SK-N-SH (cell line): Measurements from ENCODE around the gene PMEPA1. TPM values are rescaled to one million over a fixed set of nuclear protein-coding genes. Genes with fewer than 3 reads are reported as not detected.

ENCODE experiments used
- CTCF ChIA-PET: fragments of 300-600, 350-600 bp; formaldehyde crosslinking; extraction: SDS; loops from one replicate; lab custom pipeline; 2021; lab: Yijun Ruan, JAX
- POLR2A ChIA-PET: fragments of 350-600 bp; sonication (Branson Sonifier 250); formaldehyde crosslinking; extraction: SDS; loops from one replicate; lab custom pipeline; 2020; ENCODE audit warnings: antibody characterized with exemption, inconsistent platforms; lab: Yijun Ruan, JAX
- DNase-seq: peaks from one replicate; pipeline ENCODE4 v3.0.0; 2012
- H2AFZ ChIP-seq: fragments of 200-600 bp; sonication (generic); 2 replicates; pipeline ENCODE4 v1.8.1; 2016; ENCODE audit warnings: antibody characterized with exemption, mild to moderate bottlenecking, low read depth
- H3F3A ChIP-seq: fragments of 200-600 bp; sonication (generic); replicated peaks from 2 replicates; pipeline ENCODE3; 2016; ENCODE audit warnings: antibody characterized with exemption, mild to moderate bottlenecking; ENCODE audit not compliant: insufficient read depth
- H3K27ac ChIP-seq, 2 experiments: fragments of 200-500 bp in 1 of 2; fragments of 200-600 bp in 1 of 2; sonication (Bioruptor generic) in 1 of 2; sonication (generic), shearing (Covaris generic) in 1 of 2; 2 replicates each; pipeline versions ENCODE4 v1.5.1 to v1.6.1; 2014 to 2016; ENCODE audit warnings: low read depth in 2 of 2, inconsistent platforms in 1 of 2, low read length in 1 of 2, mild to moderate bottlenecking in 1 of 2, mixed read lengths in 1 of 2
- H3K27me3 ChIP-seq: fragments of 200-600 bp; sonication (generic), shearing (Covaris generic); 2 replicates; pipeline ENCODE4 v1.6.1; 2016; ENCODE audit warnings: mixed run types; ENCODE audit not compliant: insufficient read depth
- H3K36me3 ChIP-seq, 2 experiments: fragments of 200-500 bp in 1 of 2; fragments of 200-600 bp in 1 of 2; sonication (Bioruptor generic) in 1 of 2; sonication (generic) in 1 of 2; replicated peaks in 1 of 2; 2 replicates each; pipeline versions ENCODE3 to v1.5.1; 2014 to 2016; ENCODE audit warnings: low read length in 1 of 2, mild to moderate bottlenecking in 1 of 2; ENCODE audit not compliant: insufficient read depth in 2 of 2, control insufficient read depth in 1 of 2
- H3K4me1 ChIP-seq, 2 experiments: fragments of 200-500 bp in 1 of 2; fragments of 200-600 bp in 1 of 2; sonication (Bioruptor generic) in 1 of 2; sonication (generic), shearing (Covaris generic) in 1 of 2; 2 replicates each; pipeline versions ENCODE4 v1.5.1 to v1.6.1; 2014 to 2016; ENCODE audit warnings: low read depth in 1 of 2, low read length in 1 of 2, mixed run types in 1 of 2; ENCODE audit not compliant: insufficient read depth in 2 of 2, control insufficient read depth in 1 of 2
- H3K4me2 ChIP-seq: fragments of 200-600 bp; sonication (generic), shearing (Covaris generic); 2 replicates; pipeline ENCODE4 v1.6.1; 2017; ENCODE audit warnings: mixed run types
- H3K4me3 ChIP-seq, 2 experiments: fragments of 200-500 bp in 1 of 2; fragments of 200-600 bp in 1 of 2; sonication (Bioruptor generic) in 1 of 2; sonication (generic), shearing (Covaris generic) in 1 of 2; 2 replicates each; pipeline versions ENCODE4 v1.5.1 to v1.8.1; 2014 to 2016; ENCODE audit warnings: low read depth in 2 of 2, inconsistent platforms in 1 of 2, low read length in 1 of 2, mild to moderate bottlenecking in 1 of 2, mixed read lengths in 1 of 2, moderate library complexity in 1 of 2
- H3K79me2 ChIP-seq: fragments of 200-600 bp; sonication (generic); 2 replicates; pipeline ENCODE4 v1.8.1; 2017; ENCODE audit warnings: mild to moderate bottlenecking; ENCODE audit not compliant: insufficient read depth
- H3K9ac ChIP-seq: fragments of 200-600 bp; sonication (generic); 2 replicates; pipeline ENCODE4 v1.6.1; 2017; ENCODE audit warnings: mixed run types
- H3K9me2 ChIP-seq: fragments of 200-600 bp; sonication (generic); 2 replicates; pipeline ENCODE4 v1.6.1; 2017; ENCODE audit warnings: mixed run types
- H3K9me3 ChIP-seq: fragments of 200-600 bp; sonication (generic); 2 replicates; pipeline ENCODE4 v1.6.1; 2017; ENCODE audit warnings: mixed run types, mild to moderate bottlenecking, moderate library complexity
- H4K20me1 ChIP-seq: fragments of 200-600 bp; sonication (generic); 2 replicates; pipeline ENCODE4 v1.6.1; 2017; ENCODE audit warnings: mild to moderate bottlenecking, mixed run types; ENCODE audit not compliant: insufficient read depth
- ELF1 ChIP-seq: IDR thresholded peaks from 2 replicates; pipeline ENCODE4 v1.4.0; 2012
- EP300 ChIP-seq, 2 experiments: IDR thresholded peaks; 2 replicates each; pipeline versions ENCODE4 v1.4.0 to v1.6.1; 2012; ENCODE audit warnings: borderline replicate concordance in 1 of 2, low read depth in 1 of 2, low read length in 1 of 2
- FOXJ3 ChIP-seq: sonication (generic); formaldehyde crosslinking; IDR thresholded peaks from 2 replicates; pipeline ENCODE4 v1.5.1; 2020; ENCODE audit warnings: mild to moderate bottlenecking, missing genetic modification reagents
- GABPA ChIP-seq: IDR thresholded peaks from 2 replicates; pipeline ENCODE4 v1.4.0; 2012; ENCODE audit warnings: low read depth, mild to moderate bottlenecking
- MXI1 ChIP-seq: IDR thresholded peaks from 2 replicates; pipeline ENCODE4 v1.6.1; 2012; ENCODE audit warnings: mild to moderate bottlenecking, low read depth, low read length, improper control_type of control experiment
- POLR2AphosphoS5 ChIP-seq: IDR thresholded peaks from 2 replicates; pipeline ENCODE4 v1.6.1; 2012; ENCODE audit warnings: low read depth, low read length
- RCOR1 ChIP-seq: fragments of 150-350 bp; IDR thresholded peaks from 2 replicates; pipeline ENCODE4 v1.6.1; 2017; ENCODE audit warnings: antibody characterized with exemption, low read length
- SIN3A ChIP-seq: IDR thresholded peaks from 2 replicates; pipeline ENCODE4 v1.6.1; 2012; ENCODE audit warnings: low read depth, mild to moderate bottlenecking, low read length, moderate library complexity, borderline replicate concordance
- TEAD4 ChIP-seq: IDR thresholded peaks from 2 replicates; pipeline ENCODE4 v1.4.0; 2012; ENCODE audit warnings: mild to moderate bottlenecking, borderline replicate concordance; ENCODE audit not compliant: insufficient read depth
- YY1 ChIP-seq: IDR thresholded peaks from 2 replicates; pipeline ENCODE4 v1.4.0; 2012; ENCODE audit warnings: low read depth, mild to moderate bottlenecking
- WGBS: methylation state at CpG from one replicate; pipeline ENCODE4 v1.1.6; 2017; ENCODE audit warnings: low lambda C conversion rate; 5-methylcytosine and 5-hydroxymethylcytosine counted together
- polyA plus RNA-seq, 3 experiments: library from polyadenylated mRNA; depleted of rRNA; stranded (reverse); fragments of >200 nt; gene quantifications; 2 replicates each; pipeline ENCODE4 v1.2.3, GENCODE V29; 2012
- TF ChIP-seq, protein P1 (sequence below): IDR thresholded peaks from 2 replicates; pipeline ENCODE4 v1.4.0; 2012; ENCODE audit warnings: low read depth, borderline replicate concordance
- TF ChIP-seq, protein P2 (sequence below): IDR thresholded peaks from 2 replicates; pipeline ENCODE4 v1.4.0; 2012; ENCODE audit warnings: low read depth, borderline replicate concordance
- TF ChIP-seq, protein P3 (sequence below): fragments of 150-350 bp; IDR thresholded peaks from 2 replicates; pipeline ENCODE4 v1.6.1; 2016; ENCODE audit warnings: mild to moderate bottlenecking, low read depth, low read length
- TF ChIP-seq, protein P4 (sequence below): IDR thresholded peaks from 2 replicates; pipeline ENCODE4 v1.4.0; 2012; ENCODE audit warnings: low read depth
- TF ChIP-seq, protein P5 (sequence below): fragments of 200-600 bp; sonication (generic); IDR thresholded peaks from 2 replicates; pipeline ENCODE4 v1.6.1; 2017; ENCODE audit warnings: antibody characterized with exemption, mild to moderate bottlenecking, moderate library complexity
- TF ChIP-seq, protein P6 (sequence below): IDR thresholded peaks from 2 replicates; pipeline ENCODE4; 2012

PMEPA1 gene
- polyA plus RNA-seq, 1 of the 3 experiments (the other 2 are of a cell fraction): 7.1 TPM

DNA sequence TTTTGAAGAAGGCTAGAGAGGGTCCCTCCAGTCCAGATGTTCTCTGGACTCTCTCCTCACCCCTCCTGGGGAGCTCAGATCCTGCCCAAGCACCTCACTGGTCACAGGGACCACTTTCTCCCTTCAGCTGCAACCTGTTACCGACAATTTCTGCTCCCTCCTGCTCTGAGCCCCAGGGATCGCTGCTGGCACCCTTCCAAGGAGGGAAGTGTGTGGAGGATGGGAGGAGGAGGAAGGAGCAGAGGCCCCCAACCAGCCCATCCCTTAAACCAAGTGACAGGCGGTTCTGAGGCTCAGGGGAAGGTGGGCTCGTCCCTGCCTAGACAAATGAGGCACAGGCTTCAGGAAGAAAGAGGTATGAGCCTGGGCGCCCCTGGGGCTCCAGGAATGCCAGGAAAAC is 13.9 kb downstream of the PMEPA1 start:
- ChIA-PET POLR2A (no interaction called here), CTCF (interaction anchor here (1.0 to 1.9 kb wide), 5 partner anchors 10 to 42 kb away, joined by 3 to 6 read pairs (median 3); partner anchors contain the start of gene PMEPA1)
- H3K27me3 ChIP-seq: no peaks in the 10 kb centered on the region
- peaks cover 31% of the 10 kb centered on the region for H3F3A ChIP-seq
- 83% methylated on average over 5 of the region's 5 CpGs for WGBS
- H2AFZ ChIP-seq: no peak overlapping the region
- H3K9me3 ChIP-seq: no peaks in the 10 kb centered on the region
- H3K9me2 ChIP-seq: no peaks in the 10 kb centered on the region
- no peak overlapping the region for H3K9ac ChIP-seq
- H3K79me2 ChIP-seq: peaks cover 91% of the 10 kb centered on the region
- no peaks in the 10 kb centered on the region for H3K36me3 ChIP-seq
- H3K4me1 ChIP-seq: peaks cover 28 to 90% of the 10 kb centered on the region in 2 experiments
- no peak for DNase-seq
- H3K4me3 ChIP-seq: no peak overlapping the region
- TF ChIP-seq, protein P1, sequence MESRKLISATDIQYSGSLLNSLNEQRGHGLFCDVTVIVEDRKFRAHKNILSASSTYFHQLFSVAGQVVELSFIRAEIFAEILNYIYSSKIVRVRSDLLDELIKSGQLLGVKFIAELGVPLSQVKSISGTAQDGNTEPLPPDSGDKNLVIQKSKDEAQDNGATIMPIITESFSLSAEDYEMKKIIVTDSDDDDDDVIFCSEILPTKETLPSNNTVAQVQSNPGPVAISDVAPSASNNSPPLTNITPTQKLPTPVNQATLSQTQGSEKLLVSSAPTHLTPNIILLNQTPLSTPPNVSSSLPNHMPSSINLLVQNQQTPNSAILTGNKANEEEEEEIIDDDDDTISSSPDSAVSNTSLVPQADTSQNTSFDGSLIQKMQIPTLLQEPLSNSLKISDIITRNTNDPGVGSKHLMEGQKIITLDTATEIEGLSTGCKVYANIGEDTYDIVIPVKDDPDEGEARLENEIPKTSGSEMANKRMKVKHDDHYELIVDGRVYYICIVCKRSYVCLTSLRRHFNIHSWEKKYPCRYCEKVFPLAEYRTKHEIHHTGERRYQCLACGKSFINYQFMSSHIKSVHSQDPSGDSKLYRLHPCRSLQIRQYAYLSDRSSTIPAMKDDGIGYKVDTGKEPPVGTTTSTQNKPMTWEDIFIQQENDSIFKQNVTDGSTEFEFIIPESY: no peak
- TF ChIP-seq FOXJ3 (CRISPR knock-in tag): no peak
- TF ChIP-seq, protein P2, sequence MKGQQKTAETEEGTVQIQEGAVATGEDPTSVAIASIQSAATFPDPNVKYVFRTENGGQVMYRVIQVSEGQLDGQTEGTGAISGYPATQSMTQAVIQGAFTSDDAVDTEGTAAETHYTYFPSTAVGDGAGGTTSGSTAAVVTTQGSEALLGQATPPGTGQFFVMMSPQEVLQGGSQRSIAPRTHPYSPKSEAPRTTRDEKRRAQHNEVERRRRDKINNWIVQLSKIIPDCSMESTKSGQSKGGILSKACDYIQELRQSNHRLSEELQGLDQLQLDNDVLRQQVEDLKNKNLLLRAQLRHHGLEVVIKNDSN: no peak
- no peak for TF ChIP-seq TEAD4
- no peak for TF ChIP-seq POLR2AphosphoS5
- no peak for TF ChIP-seq SIN3A
- no peak for TF ChIP-seq ELF1
- TF ChIP-seq, protein P3, sequence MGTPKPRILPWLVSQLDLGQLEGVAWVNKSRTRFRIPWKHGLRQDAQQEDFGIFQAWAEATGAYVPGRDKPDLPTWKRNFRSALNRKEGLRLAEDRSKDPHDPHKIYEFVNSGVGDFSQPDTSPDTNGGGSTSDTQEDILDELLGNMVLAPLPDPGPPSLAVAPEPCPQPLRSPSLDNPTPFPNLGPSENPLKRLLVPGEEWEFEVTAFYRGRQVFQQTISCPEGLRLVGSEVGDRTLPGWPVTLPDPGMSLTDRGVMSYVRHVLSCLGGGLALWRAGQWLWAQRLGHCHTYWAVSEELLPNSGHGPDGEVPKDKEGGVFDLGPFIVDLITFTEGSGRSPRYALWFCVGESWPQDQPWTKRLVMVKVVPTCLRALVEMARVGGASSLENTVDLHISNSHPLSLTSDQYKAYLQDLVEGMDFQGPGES: no peak
- TF ChIP-seq MXI1: no peak
- no peak for TF ChIP-seq RCOR1
- no peak for TF ChIP-seq YY1
- TF ChIP-seq, protein P4, sequence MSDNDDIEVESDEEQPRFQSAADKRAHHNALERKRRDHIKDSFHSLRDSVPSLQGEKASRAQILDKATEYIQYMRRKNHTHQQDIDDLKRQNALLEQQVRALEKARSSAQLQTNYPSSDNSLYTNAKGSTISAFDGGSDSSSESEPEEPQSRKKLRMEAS: no peak
- TF ChIP-seq GABPA: no peak
- peak overlapping the region in 1 of 2 experiments; percentile 14; a peak in 1 of 4 replicates for H3K27ac ChIP-seq
- H4K20me1 ChIP-seq: peaks cover 46% of the 10 kb centered on the region
- no peak overlapping the region for H3K4me2 ChIP-seq

DNA sequence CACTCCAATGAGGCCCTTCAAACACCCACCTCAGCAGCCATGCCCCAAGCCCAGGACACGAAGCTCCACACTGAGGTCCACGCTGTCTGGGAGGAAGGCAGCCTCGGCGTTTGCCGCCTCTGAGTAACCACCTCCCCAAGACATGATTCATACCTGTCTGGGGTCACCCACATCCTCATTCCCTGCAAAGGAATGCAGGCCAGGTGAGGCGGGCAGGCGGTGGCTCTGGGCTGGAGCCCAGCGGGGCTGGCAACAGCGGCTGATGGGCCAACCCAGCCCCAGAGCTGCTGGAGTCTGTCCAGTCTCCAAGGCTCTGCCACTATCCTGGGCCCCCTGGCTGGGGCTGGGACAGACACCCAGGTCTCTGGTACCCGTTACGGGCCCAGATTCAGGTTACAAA is 14.8 kb downstream of the PMEPA1 start:
- peaks cover 56% of the 10 kb centered on the region for H4K20me1 ChIP-seq
- H2AFZ ChIP-seq: no peak overlapping the region
- peak overlapping the region in 1 of 2 experiments; percentile 14; a peak in 1 of 4 replicates for H3K27ac ChIP-seq
- POLR2A ChIA-PET: no interaction called here
- H3K27me3 ChIP-seq: no peaks in the 10 kb centered on the region
- H3K4me3 ChIP-seq: no peak overlapping the region
- H3K36me3 ChIP-seq: no peaks in the 10 kb centered on the region
- CTCF ChIA-PET: interaction anchor here (0.8 to 1.9 kb wide), 4 partner anchors 9 to 485 kb away, joined by 3 to 6 read pairs (median 4); no protein-coding TSS in a partner anchor
- H3K9me2 ChIP-seq: no peaks in the 10 kb centered on the region
- WGBS: no CpG with 5 or more reads among the region's 11 CpGs
- H3K9me3 ChIP-seq: no peaks in the 10 kb centered on the region
- no peak for DNase-seq
- peaks cover 91% of the 10 kb centered on the region for H3K79me2 ChIP-seq
- no peak overlapping the region for H3K9ac ChIP-seq
- no peak overlapping the region for H3K4me2 ChIP-seq
- H3K4me1 ChIP-seq: peaks cover 28 to 97% of the 10 kb centered on the region in 2 experiments
- peaks cover 22% of the 10 kb centered on the region for H3F3A ChIP-seq
- TF ChIP-seq, protein P3: no peak
- TF ChIP-seq, protein P5, sequence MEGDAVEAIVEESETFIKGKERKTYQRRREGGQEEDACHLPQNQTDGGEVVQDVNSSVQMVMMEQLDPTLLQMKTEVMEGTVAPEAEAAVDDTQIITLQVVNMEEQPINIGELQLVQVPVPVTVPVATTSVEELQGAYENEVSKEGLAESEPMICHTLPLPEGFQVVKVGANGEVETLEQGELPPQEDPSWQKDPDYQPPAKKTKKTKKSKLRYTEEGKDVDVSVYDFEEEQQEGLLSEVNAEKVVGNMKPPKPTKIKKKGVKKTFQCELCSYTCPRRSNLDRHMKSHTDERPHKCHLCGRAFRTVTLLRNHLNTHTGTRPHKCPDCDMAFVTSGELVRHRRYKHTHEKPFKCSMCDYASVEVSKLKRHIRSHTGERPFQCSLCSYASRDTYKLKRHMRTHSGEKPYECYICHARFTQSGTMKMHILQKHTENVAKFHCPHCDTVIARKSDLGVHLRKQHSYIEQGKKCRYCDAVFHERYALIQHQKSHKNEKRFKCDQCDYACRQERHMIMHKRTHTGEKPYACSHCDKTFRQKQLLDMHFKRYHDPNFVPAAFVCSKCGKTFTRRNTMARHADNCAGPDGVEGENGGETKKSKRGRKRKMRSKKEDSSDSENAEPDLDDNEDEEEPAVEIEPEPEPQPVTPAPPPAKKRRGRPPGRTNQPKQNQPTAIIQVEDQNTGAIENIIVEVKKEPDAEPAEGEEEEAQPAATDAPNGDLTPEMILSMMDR: no peak
- TF ChIP-seq, protein P6, sequence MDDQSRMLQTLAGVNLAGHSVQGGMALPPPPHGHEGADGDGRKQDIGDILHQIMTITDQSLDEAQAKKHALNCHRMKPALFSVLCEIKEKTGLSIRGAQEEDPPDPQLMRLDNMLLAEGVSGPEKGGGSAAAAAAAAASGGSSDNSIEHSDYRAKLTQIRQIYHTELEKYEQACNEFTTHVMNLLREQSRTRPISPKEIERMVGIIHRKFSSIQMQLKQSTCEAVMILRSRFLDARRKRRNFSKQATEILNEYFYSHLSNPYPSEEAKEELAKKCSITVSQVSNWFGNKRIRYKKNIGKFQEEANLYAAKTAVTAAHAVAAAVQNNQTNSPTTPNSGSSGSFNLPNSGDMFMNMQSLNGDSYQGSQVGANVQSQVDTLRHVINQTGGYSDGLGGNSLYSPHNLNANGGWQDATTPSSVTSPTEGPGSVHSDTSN: no peak
- TF ChIP-seq EP300 (IDR thresholded peaks at IDR 0.05; ENCODE audit: borderline replicate concordance in 1 of 2, low read depth in 1 of 2, low read length in 1 of 2): no peak
- TF ChIP-seq, protein P1: no peak
- TF ChIP-seq ELF1: no peak
